ENCODE measurements around the gene RBMS3. TPM values are rescaled to one million over a fixed set of nuclear protein-coding genes. Genes with fewer than 3 reads are reported as not detected.
"Not testable (repeated sequence)": the region's sequence is repeated elsewhere in the genome, so short reads cannot be mapped to it uniquely, and the experiment has no call there.

The RBMS3 gene
- 10 to 100 TPM in 1 of 2 donors, 1 to 10 TPM in 1; 7.1 to 11.5 TPM for total RNA-seq
- long read RNA-seq, partial matches to known transcripts, result 3 of 6 reads
- long read RNA-seq, other reads (novel, unspliced or antisense), result 2 of 6 reads

DNA sequence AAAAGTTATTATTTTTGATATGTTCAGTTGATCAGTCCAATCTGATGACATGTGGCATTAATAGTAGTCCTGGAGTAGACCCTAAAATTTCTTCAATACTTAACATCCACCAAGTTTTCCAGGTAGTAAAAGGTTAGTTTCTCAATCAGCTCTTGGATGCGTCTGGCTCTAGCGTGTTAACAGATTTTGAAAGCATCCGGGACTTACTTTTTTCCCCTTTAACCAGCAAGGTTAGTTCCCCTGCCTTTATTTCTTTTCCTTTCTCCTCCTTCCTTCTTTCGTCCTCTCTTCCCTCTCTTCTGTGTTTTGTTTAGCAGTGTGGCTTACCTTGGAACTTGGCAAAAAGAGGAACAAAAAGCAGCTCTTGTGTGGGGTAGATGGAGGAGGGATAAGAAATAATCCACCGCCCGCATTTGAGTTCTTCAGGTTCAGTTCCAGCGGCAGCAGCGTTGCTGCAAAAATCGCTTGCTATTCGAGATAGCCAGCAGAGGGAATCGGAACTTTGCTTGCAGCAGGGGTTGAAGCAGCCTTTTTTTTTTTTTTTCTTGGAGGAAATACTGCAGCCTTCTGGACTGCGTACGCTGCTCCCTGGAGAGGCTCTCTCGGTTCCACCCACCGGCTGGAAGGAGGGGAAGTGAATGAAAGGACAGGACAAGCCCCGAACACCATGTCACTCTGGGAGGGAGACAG is at the start of gene RBMS3:
Gene RBMS3, plus strand, starts transcription at position 668 of the 690 bp plus-strand sequence.
- intact Hi-C loops (cut with DNase I, micrococcal nuclease), result loop anchor here in 1 of 2 donors (10.0 kb wide), 1 partner anchor 414 kb away; no protein-coding TSS in a partner anchor
- ATAC-seq (peak; percentile 95), DNase-seq (peak; percentile 63 to 86)

DNA sequence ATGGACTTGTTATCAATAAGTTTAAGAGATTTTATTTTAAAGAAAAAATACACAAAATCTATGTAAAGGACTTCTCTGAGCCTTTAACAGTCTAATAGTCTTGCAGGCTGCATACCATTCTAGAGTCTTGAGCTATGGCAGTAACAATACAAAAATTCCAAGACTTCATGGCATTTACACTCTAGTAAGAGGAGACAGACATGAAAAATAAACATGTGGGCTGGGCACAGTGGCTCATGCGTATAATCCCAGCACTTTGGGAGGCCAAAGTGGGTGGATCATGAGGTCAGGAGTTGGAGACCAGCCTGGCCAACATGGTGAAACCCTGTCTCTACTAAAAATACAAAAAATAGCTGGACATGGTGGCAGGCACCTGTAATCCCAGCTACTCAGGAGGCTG is 47.7 kb upstream of the RBMS3 start:
- intact Hi-C loops (cut with DNase I, micrococcal nuclease); DNase-seq; ATAC-seq: not testable (repeated sequence)

- DNase-seq (no peak), ATAC-seq (no peak)
- intact Hi-C loops (cut with DNase I, micrococcal nuclease), result no loop called here
Measured at GRCh38 chr3:29236146-29236840, 44.6 kb upstream of the RBMS3 start.

- intact Hi-C loops (cut with DNase I, micrococcal nuclease), result no loop called here
- DNase-seq (no peak), ATAC-seq (no peak)
Measured at GRCh38 chr3:29239376-29239775, 41.5 kb upstream of the RBMS3 start.

DNA sequence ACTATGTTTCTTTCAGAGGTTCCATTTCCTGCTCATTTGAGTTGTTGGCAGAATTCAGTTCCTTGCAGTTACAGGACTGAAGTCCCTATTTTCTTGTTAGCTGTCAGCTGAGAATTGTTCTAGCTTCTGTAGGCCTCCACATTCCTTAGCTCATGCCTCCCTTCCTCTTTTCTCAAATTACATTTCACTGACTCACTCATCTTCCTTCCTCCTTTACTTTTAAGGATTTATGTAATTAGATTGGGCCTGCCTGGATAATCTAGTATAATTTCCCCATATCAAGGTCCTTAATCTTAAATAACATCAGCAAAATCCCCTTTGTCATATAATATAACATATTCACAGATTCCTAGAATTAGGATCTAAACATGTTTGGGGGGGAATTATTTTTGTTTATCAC is 40.6 kb upstream of the RBMS3 start:
- ATAC-seq (no peak), DNase-seq (no peak)
- intact Hi-C loops (cut with DNase I, micrococcal nuclease), result no loop called here

DNA sequence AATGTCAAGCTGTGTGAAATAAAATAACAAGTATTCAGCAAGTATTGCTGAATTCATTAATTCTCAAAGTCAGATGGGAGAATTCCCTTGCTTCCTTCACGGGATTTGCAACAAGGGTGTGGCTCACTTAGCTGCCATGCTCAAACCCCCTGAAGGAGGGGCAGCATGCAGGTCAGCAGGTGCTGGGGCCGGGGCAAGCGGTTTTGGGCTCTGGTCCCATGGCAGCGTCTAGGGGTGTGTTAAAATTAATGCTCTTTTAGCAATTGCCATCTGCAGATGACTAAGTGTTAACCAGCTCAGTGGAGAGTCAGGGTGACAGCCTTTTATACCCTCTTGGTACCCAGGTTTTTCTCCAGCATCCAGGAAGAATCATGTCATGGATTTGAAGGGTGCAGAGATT is 40.0 kb upstream of the RBMS3 start:
- DNase-seq (no peak), ATAC-seq (no peak)
- intact Hi-C loops (cut with DNase I, micrococcal nuclease), result no loop called here

- ATAC-seq (no peak), DNase-seq (no peak)
- intact Hi-C loops (cut with DNase I, micrococcal nuclease), result no loop called here
Measured at GRCh38 chr3:29241855-29242254, 39.0 kb upstream of the RBMS3 start.

- DNase-seq, result no peak
- no peak for ATAC-seq
- intact Hi-C loops (cut with DNase I, micrococcal nuclease), result no loop called here
Measured at GRCh38 chr3:29242296-29242695, 38.6 kb upstream of the RBMS3 start.

DNA sequence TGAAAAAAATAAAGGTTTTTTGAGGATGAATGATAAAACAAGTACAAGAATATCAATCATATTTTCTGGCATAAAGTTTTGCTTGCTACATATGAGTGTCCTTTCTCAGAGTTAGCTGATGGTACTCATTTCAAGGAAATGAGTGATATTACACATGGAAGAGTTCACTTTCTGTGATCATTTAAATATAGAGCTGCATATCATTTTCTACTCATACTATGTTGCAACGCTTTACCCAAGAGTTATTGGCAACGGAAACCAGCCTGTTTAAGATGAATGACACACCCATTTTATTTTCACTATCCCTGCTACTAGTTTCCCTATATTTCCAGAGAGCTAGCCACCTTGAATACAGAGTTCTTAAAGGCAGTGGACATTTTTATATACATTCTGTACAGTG is 35.4 kb upstream of the RBMS3 start:
- intact Hi-C loops (cut with DNase I, micrococcal nuclease), result no loop called here
- DNase-seq (no peak), ATAC-seq (no peak)

DNA sequence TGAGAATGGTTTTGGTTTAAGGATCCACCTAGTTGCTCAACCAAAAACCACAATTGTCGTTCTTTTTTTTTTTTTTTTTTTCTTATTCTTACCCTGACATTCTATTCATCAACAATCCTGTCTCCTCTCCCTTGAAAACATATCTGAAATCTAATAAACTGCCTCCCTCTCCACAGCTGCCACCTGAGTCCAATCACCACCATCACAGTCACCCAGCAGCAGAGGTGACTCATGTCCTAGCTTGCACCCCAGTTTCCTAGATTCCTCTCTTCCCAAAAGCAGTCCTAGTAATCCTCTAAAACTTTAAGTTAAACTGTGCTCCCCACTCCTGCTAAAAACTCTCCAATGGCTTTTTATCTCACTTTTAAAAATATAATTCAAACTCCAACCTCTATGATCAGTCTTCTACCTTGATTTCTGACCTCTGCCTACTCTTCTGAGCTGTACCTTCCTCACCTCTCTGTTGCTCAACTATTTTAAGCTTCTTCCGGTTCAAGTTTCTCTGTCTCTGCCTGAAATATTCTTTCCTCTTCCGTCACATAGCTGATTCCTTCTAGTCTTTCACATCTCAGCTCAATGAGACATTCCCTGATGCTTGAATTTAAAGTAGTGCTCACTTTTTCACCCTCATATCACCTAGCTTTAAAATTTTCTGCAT is 33.7 kb upstream of the RBMS3 start:
- intact Hi-C loops (cut with DNase I, micrococcal nuclease), result no loop called here
- DNase-seq (no peak), ATAC-seq (no peak)

DNA sequence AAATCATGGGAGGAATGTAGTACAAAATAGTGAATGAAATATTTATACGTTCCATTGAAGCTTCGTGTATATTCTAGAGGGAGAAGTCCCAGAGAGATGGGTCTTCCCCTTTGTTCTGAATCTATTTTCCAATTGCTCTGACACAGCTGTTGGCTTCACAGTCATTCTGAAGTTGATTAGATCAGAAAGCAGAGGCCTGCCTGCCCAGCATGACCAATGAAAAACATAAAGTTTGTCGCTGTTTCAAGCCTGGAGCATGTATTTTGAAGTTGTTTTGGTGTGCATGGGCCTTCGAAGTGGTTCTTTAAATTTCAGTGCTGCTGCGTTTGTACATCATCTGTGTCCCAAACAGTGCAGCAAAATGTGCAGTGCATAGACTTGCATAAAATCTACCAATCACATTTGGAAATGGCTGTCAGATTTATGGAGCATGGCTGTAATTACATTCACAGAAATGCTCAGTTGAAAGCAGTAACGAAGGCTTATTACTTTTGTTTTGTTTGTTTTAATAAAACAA is 31.0 kb upstream of the RBMS3 start:
- DNase-seq (no peak), ATAC-seq (no peak)
- intact Hi-C loops (cut with DNase I, micrococcal nuclease), result no loop called here

GRCh38 chr3:29255854-29256696 is 24.8 kb upstream of the RBMS3 start:
- ATAC-seq (no peak), DNase-seq (no peak)
- intact Hi-C loops (cut with DNase I, micrococcal nuclease), result no loop called here

- intact Hi-C loops (cut with DNase I, micrococcal nuclease), result no loop called here
- DNase-seq (no peak), ATAC-seq (no peak)
Measured at GRCh38 chr3:29258161-29258560, 22.7 kb upstream of the RBMS3 start.

- no peak for ATAC-seq
- no peak for DNase-seq
- intact Hi-C loops (cut with DNase I, micrococcal nuclease), result no loop called here
Measured at GRCh38 chr3:29261119-29261518, 19.8 kb upstream of the RBMS3 start.

DNA sequence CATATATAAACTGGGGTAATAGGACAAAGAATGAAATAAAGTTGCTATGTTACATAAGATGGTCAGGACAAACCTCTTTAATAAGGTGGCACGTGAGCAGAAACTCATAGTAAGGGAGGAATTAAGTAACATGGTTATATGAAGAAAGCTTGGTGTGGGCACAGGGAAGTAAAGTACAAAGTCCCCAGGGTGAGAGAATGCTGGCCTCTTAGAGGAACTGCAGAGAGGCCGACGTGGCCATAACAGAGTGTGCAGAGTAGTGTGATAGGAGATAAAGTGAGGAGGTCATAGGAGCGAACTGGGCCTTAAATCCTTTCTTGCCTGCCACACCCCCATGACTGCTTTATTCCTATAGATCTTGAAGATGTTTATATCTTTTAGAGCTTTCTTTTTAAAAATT is 17.4 kb upstream of the RBMS3 start:
- intact Hi-C loops (cut with DNase I, micrococcal nuclease), result no loop called here
- ATAC-seq, result no peak
- no peak for DNase-seq

DNA sequence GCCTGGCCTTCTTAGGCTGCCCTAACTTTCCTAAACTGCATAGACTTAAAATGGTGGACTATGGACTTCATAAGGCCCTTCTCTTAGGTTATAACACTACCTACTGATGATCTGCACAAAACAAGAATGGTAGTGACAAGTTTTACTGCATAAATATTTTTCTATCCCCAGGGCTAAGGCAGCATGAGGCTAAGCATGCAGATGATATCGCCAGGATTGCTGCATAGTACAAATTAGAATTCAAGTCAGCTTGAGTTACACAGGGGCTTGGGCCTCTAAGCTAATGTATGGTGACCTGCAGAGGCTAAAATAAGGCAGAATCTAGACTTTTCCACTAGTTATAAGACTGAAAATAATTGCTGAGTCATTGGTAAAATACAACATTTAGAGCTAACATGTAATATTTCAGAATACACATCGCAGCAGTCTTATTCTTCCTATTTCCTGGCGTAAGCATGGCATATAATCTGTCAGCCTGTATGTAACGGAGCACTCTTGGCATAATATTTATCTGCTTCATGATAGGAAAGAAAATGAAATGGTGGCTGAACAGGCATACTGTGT is 15.3 kb upstream of the RBMS3 start:
- intact Hi-C loops (cut with DNase I, micrococcal nuclease), result no loop called here
- no peak for ATAC-seq
- no peak for DNase-seq

DNA sequence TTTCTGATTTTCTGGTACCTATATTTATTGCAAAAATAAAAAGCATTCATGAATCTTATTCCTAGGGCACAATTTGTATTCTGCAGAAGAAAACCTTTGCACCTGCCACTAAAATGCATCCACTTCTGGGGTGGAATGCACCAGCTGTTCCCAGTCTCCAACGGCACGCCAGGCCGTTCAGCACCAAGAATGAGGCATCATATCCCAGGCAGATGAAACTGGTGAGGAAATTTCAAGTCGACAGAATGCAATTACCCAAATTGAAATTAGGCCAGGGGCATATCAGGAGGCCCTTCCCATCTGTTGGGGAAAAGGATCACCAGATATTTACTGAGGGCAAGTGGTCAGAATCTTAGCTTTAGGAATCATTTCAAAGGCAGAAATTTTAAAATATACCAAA is 13.6 kb upstream of the RBMS3 start:
- intact Hi-C loops (cut with DNase I, micrococcal nuclease), result no loop called here
- DNase-seq (no peak), ATAC-seq (no peak)

DNA sequence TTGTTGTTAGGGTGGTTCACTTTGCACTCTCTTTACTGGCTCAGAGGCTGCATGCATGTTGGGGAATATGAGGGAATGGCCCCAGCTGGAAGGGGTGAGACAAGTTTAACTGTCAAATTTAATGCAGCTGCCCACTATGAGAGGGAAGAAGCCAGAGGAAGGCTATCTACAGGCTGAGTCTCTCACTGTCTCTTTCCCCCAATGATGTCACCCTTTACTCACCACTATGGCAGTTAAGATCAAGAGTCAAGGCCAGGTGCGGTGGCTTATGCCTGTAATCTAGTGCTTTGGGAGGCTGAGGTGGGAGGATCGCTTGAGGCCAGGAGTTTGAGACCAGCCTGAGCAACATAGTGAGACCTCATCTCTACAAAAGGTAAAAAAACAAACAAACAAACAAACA is 12.2 kb upstream of the RBMS3 start:
- no peak for DNase-seq
- no peak for ATAC-seq
- intact Hi-C loops (cut with DNase I, micrococcal nuclease), result no loop called here

DNA sequence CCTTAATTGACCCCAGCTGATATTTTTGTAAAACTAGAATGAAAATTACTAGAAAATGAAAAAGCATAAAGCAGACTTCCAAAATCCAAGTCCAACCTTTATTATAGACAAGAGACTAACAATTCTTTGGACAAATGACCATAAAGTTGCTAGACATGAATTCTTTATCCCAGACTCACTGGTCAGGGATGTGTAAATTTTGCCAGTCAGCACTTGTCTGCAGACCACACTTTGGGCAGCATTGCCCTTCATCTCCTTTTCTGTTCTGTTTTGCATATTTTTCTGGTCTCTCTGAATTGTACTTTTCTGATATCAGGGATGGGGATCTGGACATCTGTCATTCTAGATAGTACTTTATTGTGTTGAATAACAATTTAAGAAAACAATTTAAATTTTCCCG is 10.1 kb upstream of the RBMS3 start:
- DNase-seq, result no peak
- intact Hi-C loops (cut with DNase I, micrococcal nuclease), result loop anchor here in 1 of 2 donors (10.0 kb wide), 1 partner anchor 494 kb away; no protein-coding TSS in a partner anchor

More for the DNA sequence above, 10.1 kb upstream of the RBMS3 start:
- ATAC-seq, result no peak
